ENCODE measurements around the gene BRD3.

The BRD3 gene

GRCh38 chr9:134053941-134054761 is 13.7 kb downstream of the BRD3 start:
- DNase-seq = no peak

- DNase-seq = no peak
Measured at GRCh38 chr9:134053401-134053871, 14.4 kb downstream of the BRD3 start.

GRCh38 chr9:134052941-134053340 is 14.9 kb downstream of the BRD3 start:
- DNase-seq = no peak

- DNase-seq = no peak
Measured at GRCh38 chr9:134052491-134052890, 15.3 kb downstream of the BRD3 start.

- DNase-seq = no peak
Measured at GRCh38 chr9:134051319-134051718, 16.5 kb downstream of the BRD3 start.

- no peak for DNase-seq
Measured at GRCh38 chr9:134050726-134051125, 17.1 kb downstream of the BRD3 start.

- DNase-seq = no peak
Measured at GRCh38 chr9:134049772-134050588, 17.8 kb downstream of the BRD3 start.

GRCh38 chr9:134049236-134049635 is 18.6 kb downstream of the BRD3 start:
- DNase-seq = no peak

GRCh38 chr9:134048582-134048968 is 19.3 kb downstream of the BRD3 start:
- no peak for DNase-seq

- no peak for DNase-seq
Measured at GRCh38 chr9:134047868-134048581, 19.8 kb downstream of the BRD3 start.

- no peak for DNase-seq
Measured at GRCh38 chr9:134046894-134047681, 20.7 kb downstream of the BRD3 start.

GRCh38 chr9:134045841-134046544 is 21.8 kb downstream of the BRD3 start:
- no peak for DNase-seq

GRCh38 chr9:134044944-134045343 is 22.9 kb downstream of the BRD3 start:
- no peak for DNase-seq

GRCh38 chr9:134043531-134043988 is 24.3 kb downstream of the BRD3 start:
- no peak for DNase-seq

- DNase-seq = no peak
Measured at GRCh38 chr9:134041649-134041962, 26.2 kb downstream of the BRD3 start.

GRCh38 chr9:134040781-134041648 is 26.8 kb downstream of the BRD3 start:
- no peak for DNase-seq

GRCh38 chr9:134040176-134040565 is 27.7 kb downstream of the BRD3 start:
- DNase-seq = no peak

GRCh38 chr9:134039386-134040175 is 28.2 kb downstream of the BRD3 start:
- no peak for DNase-seq

- DNase-seq = no peak
Measured at GRCh38 chr9:134037641-134038040, 30.2 kb downstream of the BRD3 start.

GRCh38 chr9:134036130-134036529 is 31.7 kb downstream of the BRD3 start:
- no peak for DNase-seq

Measured in NCI-H1048 (cell line).